HepG2 (cell line): ENCODE results near the gene ARCN1. TPM values are rescaled to one million over a fixed set of nuclear protein-coding genes. Genes with fewer than 3 reads are reported as not detected.

ENCODE experiments used
- CEBPG ChIP-seq: IDR thresholded peaks from 2 replicates; pipeline ENCODE4 v1.6.1; 2016
- MXD4 ChIP-seq: IDR thresholded peaks from 2 replicates; pipeline ENCODE4 v1.6.1; 2016; ENCODE audit warnings: mild to moderate bottlenecking, missing biosample characterization, missing genetic modification reagents
- MYNN ChIP-seq: sonication (generic); formaldehyde crosslinking; IDR thresholded peaks from 2 replicates; pipeline ENCODE4 v1.4.0; 2020; ENCODE audit warnings: mild to moderate bottlenecking, low read depth, missing genetic modification reagents
- ZFYVE20 ChIP-seq: sonication (generic); formaldehyde crosslinking; IDR thresholded peaks from 2 replicates; pipeline ENCODE4 v1.8.0; 2023; ENCODE audit warnings: low read depth, mild to moderate bottlenecking, moderate library complexity, missing genetic modification reagents, borderline replicate concordance
- ZMYM3 ChIP-seq: sonication (generic); formaldehyde crosslinking; IDR thresholded peaks from 2 replicates; pipeline ENCODE4 v1.5.1; 2020; ENCODE audit warnings: mild to moderate bottlenecking, missing genetic modification reagents
- ZNF547 ChIP-seq: sonication (generic); formaldehyde crosslinking; IDR thresholded peaks from 2 replicates; pipeline ENCODE4 v1.5.1; 2020; ENCODE audit warnings: mild to moderate bottlenecking, missing genetic modification reagents
- polyA plus RNA-seq, 8 experiments: library from polyadenylated mRNA; depleted of rRNA in 3 of 8; stranded (reverse) in 7 of 8; unstranded in 1 of 8; fragments of >200 nt; fragmentation: Illumina TruSeq in 4 of 8; extraction: Trizol in 4 of 8; gene quantifications; 2 replicates each; pipeline versions ENCODE4 v1.2.1 to v1.2.3, GENCODE V29; 2011 to 2016; ENCODE audit warnings: low read depth in 4 of 8, missing spikeins in 1 of 8, mixed read lengths in 1 of 8; ENCODE audit not compliant: insufficient read depth in 1 of 8
- total RNA-seq, 5 experiments: library from RNA; depleted of rRNA; stranded (reverse); fragments of >200 nt; fragmentation: Illumina TruSeq; extraction: Trizol; gene quantifications; 2 replicates each; pipeline ENCODE4 v1.2.3, GENCODE V29; 2016; ENCODE audit warnings: low read depth in 1 of 5
- TF ChIP-seq, protein P1 (sequence below): sonication (generic); formaldehyde crosslinking; IDR thresholded peaks from one replicate; pipeline ENCODE4 v1.5.1; 2020; ENCODE audit warnings: mild to moderate bottlenecking, missing genetic modification reagents; ENCODE audit errors: not compliant biosample characterization
- TF ChIP-seq, protein P2 (sequence below): IDR thresholded peaks from 2 replicates; pipeline ENCODE4 v1.6.1; 2016; ENCODE audit warnings: missing compliant biosample characterization, missing genetic modification reagents, borderline replicate concordance
- TF ChIP-seq, protein P3 (sequence below): IDR thresholded peaks from 2 replicates; pipeline ENCODE4 v1.6.1; 2016
- TF ChIP-seq, protein P4 (sequence below): sonication (generic); formaldehyde crosslinking; IDR thresholded peaks from 2 replicates; pipeline ENCODE4 v1.5.0; 2020; ENCODE audit warnings: missing genetic modification reagents
- TF ChIP-seq, protein P5 (sequence below): sonication (generic); formaldehyde crosslinking; IDR thresholded peaks from 2 replicates; pipeline ENCODE4 v1.4.0; 2020; ENCODE audit warnings: mild to moderate bottlenecking, missing genetic modification reagents

The ARCN1 gene
- total and polyA plus RNA-seq, 2 of the 13 experiments (the other 11 are each of a cell fraction or from before 2014, with no cell fraction given), result 148 to 200 TPM

DNA sequence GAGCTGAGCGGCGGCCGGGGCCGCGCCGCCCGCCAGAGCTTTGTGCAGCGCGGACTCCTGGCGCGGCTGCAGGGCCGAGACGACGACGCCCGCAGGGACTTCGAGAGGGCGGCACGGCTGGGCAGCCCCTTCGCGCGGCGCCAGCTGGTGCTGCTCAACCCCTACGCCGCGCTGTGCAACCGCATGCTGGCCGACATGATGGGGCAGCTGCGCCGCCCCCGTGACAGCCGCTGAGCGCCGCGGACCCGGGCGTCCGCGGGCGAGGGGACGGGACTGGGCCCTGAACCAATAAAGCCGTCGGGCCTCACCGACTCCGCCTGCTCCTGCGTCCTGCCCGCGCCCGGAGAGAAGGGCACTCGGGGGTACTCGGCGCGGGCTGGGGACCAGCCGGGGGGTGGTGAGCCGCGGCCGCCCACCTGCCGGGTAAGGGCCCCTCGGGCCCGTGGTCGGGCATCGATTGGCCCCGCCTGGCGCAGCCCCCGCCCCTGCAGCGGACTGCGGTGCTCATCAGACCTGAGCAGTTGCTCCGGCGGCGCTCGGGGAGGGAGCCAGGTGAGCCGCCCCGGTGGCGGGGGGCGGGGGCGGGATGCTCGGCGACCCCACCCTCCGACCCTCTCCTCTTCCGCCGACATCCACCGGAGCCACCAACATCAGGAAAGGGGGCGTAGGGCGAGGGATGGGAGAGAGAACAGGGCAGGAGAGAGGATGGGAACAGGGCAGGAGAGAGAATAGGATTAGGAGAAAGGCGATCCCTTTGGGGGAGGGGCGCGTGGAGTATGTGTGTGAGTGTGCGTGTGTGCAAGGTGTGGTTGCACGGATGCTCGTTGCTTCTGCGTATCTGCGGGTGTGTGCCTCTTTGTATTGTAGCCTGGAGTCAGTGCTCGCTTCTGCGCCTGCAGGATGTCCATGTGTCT lies 41.3 kb upstream of the ARCN1 start, which contains the start of gene TMEM25 (continued):
- TF ChIP-seq MYNN (CRISPR knock-in tag), result 0 out of 2 replicates have a peak, but pooled peaks have one; percentile 73
- TF ChIP-seq, protein P1, sequence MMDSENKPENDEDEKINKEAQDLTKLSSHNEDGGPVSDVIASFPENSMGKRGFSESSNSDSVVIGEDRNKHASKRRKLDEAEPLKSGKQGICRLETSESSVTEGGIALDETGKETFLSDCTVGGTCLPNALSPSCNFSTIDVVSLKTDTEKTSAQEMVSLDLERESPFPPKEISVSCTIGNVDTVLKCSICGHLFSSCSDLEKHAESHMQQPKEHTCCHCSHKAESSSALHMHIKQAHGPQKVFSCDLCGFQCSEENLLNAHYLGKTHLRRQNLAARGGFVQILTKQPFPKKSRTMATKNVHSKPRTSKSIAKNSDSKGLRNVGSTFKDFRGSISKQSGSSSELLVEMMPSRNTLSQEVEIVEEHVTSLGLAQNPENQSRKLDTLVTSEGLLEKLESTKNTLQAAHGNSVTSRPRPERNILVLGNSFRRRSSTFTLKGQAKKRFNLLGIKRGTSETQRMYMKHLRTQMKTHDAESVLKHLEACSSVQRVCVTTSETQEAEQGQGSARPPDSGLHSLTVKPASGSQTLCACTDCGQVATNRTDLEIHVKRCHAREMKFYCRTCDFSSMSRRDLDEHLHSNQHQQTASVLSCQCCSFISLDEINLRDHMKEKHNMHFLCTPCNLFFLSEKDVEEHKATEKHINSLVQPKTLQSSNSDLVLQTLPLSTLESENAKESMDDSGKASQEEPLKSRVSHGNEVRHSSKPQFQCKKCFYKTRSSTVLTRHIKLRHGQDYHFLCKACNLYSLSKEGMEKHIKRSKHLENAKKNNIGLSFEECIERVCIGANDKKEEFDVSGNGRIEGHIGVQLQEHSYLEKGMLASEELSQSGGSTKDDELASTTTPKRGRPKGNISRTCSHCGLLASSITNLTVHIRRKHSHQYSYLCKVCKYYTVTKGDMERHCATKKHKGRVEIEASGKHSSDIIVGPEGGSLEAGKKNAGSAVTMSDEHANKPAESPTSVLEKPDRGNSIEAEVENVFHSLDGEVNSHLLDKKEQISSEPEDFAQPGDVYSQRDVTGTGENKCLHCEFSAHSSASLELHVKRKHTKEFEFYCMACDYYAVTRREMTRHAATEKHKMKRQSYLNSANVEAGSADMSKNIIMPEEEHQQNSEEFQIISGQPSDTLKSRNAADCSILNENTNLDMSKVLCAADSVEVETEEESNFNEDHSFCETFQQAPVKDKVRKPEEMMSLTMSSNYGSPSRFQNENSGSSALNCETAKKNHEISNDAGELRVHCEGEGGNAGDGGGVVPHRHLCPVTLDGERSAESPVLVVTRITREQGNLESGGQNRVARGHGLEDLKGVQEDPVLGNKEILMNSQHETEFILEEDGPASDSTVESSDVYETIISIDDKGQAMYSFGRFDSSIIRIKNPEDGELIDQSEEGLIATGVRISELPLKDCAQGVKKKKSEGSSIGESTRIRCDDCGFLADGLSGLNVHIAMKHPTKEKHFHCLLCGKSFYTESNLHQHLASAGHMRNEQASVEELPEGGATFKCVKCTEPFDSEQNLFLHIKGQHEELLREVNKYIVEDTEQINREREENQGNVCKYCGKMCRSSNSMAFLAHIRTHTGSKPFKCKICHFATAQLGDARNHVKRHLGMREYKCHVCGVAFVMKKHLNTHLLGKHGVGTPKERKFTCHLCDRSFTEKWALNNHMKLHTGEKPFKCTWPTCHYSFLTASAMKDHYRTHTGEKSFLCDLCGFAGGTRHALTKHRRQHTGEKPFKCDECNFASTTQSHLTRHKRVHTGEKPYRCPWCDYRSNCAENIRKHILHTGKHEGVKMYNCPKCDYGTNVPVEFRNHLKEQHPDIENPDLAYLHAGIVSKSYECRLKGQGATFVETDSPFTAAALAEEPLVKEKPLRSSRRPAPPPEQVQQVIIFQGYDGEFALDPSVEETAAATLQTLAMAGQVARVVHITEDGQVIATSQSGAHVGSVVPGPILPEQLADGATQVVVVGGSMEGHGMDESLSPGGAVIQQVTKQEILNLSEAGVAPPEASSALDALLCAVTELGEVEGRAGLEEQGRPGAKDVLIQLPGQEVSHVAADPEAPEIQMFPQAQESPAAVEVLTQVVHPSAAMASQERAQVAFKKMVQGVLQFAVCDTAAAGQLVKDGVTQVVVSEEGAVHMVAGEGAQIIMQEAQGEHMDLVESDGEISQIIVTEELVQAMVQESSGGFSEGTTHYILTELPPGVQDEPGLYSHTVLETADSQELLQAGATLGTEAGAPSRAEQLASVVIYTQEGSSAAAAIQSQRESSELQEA, result no peak
- TF ChIP-seq MXD4 (CRISPR knock-in tag), result peak; percentile 48
- peak; percentile 68; the same call in 1 of the 2 replicates for TF ChIP-seq ZNF547 (CRISPR knock-in tag)
- TF ChIP-seq, protein P2, sequence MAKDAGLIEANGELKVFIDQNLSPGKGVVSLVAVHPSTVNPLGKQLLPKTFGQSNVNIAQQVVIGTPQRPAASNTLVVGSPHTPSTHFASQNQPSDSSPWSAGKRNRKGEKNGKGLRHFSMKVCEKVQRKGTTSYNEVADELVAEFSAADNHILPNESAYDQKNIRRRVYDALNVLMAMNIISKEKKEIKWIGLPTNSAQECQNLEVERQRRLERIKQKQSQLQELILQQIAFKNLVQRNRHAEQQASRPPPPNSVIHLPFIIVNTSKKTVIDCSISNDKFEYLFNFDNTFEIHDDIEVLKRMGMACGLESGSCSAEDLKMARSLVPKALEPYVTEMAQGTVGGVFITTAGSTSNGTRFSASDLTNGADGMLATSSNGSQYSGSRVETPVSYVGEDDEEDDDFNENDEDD, result 0 out of 2 replicates have a peak, but pooled peaks have one; percentile 25
- TF ChIP-seq, protein P3, sequence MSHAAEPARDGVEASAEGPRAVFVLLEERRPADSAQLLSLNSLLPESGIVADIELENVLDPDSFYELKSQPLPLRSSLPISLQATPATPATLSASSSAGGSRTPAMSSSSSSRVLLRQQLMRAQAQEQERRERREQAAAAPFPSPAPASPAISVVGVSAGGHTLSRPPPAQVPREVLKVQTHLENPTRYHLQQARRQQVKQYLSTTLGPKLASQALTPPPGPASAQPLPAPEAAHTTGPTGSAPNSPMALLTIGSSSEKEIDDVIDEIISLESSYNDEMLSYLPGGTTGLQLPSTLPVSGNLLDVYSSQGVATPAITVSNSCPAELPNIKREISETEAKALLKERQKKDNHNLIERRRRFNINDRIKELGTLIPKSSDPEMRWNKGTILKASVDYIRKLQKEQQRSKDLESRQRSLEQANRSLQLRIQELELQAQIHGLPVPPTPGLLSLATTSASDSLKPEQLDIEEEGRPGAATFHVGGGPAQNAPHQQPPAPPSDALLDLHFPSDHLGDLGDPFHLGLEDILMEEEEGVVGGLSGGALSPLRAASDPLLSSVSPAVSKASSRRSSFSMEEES (CRISPR knock-in tag), result no peak; the same call in 1 of the 2 replicates
- TF ChIP-seq ZMYM3 (CRISPR knock-in tag), result no peak
- TF ChIP-seq, protein P4, sequence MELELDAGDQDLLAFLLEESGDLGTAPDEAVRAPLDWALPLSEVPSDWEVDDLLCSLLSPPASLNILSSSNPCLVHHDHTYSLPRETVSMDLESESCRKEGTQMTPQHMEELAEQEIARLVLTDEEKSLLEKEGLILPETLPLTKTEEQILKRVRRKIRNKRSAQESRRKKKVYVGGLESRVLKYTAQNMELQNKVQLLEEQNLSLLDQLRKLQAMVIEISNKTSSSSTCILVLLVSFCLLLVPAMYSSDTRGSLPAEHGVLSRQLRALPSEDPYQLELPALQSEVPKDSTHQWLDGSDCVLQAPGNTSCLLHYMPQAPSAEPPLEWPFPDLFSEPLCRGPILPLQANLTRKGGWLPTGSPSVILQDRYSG, result 0 out of 2 replicates have a peak, but pooled peaks have one; percentile 56
- TF ChIP-seq, protein P5, sequence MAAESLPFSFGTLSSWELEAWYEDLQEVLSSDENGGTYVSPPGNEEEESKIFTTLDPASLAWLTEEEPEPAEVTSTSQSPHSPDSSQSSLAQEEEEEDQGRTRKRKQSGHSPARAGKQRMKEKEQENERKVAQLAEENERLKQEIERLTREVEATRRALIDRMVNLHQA (CRISPR knock-in tag), result no peak
- no peak for TF ChIP-seq ZFYVE20
- TF ChIP-seq CEBPG (CRISPR knock-in tag), result no peak
